Germinal center (tissue), 1 donor: ENCODE data around the gene VPS13A.
"Not testable (repeated sequence)": the region's sequence is repeated elsewhere in the genome, so short reads cannot be mapped to it uniquely, and the experiment has no call there.

Experiments used
- DNase-seq: peaks from one replicate; pipeline ENCODE4 v3.0.0; 2012; ENCODE audit warnings: mixed read lengths, low spot score

The VPS13A gene

DNA sequence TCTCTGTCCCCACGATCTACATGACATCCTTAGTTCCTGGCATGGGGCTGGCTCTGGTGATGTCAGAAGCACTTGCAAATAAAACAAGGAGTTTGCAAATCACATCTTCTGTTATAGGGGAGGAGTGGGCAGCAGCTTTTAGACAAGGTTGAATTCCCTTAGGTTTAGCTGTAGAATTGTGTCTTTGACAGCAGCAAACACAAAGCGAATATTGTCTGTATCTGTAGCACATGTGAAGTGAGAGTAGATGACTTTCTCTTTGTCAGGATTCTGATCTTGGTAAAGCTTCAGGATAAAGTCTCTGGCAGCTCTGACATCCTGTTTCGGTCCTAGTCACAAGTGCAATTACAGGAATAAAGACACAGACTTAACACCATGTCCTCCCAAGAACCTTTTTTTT is 246.5 kb downstream of the VPS13A start:
- DNase-seq = no peak

- DNase-seq = no peak
Measured at GRCh38 chr9:77424993-77425392, 247.7 kb downstream of the VPS13A start.

DNA sequence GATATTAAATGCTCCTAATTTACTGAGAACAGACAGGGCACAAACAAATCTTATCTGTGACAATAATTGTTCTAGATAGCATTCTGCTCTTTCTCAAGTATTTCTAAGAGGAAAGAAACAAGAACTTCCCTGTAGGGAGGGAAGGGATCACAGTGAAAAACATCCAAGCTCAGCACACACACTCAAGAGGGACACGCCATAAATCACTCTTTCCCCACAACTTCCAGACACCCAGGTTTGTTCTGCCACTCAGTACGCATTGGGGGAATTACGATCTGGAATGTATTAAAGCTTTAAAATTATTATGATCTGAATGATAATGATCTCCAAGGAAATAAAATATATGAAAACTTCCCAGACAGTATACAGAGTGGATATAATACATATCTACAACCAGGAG is 249.4 kb downstream of the VPS13A start:
- DNase-seq = no peak

DNA sequence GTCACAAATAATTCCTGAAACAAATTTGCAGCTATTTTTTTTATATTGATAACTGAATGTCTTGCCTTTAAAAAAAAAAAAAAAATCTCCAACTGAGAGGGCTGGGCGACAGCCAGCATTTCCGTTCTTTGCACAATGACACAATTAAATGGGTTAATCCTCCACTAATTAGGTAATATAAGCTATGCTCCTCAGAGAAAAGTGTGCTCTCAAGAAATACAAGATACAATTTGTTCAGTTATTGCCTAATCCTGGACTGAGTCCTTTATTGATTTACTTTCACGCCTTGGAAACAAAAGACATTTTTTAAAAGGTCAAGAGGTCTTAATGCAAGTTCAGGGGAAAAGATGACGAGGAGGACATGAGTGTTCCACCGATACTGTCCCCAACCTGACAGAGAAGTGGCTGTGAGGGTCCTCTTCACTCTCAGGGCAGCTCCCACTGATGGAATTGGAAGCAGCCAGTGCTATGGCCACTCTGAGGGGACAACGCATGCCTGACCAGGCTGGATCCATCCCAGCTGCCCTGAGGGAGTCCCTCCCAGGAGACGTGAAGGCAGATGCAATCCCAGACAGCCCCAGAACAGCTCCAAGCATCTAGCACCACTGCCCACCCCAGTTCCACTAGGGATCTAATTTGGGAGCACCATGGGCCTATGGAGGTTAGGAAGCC is 250.1 kb downstream of the VPS13A start:
- DNase-seq = no peak

- DNase-seq = no peak
Measured at GRCh38 chr9:77429928-77430327, 252.6 kb downstream of the VPS13A start.

- DNase-seq = no peak
Measured at GRCh38 chr9:77432053-77432452, 254.7 kb downstream of the VPS13A start.

GRCh38 chr9:77433675-77434445 is 256.5 kb downstream of the VPS13A start:
- peak; percentile 48 for DNase-seq

DNA sequence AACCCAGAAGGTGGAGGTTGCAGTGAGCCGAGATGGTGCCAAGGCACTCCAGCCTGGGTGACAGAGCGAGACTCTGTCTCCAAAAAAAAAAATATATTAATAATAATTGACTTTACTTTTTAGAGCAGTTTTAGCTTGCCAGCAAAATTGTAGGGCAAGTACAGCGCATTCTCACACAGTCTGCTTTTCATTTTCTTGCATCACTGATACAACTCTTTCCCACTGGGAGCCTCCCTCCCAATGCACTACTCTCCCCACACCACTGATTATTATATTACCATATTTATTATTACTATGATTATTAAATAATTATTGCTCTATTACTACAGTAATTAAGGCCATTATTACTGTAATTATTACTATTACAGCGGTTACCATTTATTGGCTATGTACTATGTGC is 257.9 kb downstream of the VPS13A start:
- no peak for DNase-seq

DNA sequence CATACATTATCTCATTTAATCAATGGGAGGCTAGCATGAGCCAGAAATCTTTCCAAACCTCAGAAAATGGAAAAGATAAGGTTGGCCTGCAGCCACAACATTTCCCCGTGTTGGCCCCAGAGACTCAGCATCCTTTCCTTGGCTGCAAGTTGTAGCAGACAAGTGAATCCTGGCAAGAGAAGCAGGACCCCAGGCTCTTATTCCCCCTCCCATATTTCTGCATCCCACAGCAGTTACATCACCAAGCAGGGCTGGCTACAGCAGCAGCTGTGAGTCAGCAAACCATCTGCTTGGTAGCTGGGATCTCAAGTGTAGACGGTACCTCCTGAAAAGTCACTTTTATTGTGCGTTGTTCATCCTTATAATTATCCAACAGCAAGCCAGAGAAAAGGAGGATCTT is 258.4 kb downstream of the VPS13A start:
- no peak for DNase-seq

DNA sequence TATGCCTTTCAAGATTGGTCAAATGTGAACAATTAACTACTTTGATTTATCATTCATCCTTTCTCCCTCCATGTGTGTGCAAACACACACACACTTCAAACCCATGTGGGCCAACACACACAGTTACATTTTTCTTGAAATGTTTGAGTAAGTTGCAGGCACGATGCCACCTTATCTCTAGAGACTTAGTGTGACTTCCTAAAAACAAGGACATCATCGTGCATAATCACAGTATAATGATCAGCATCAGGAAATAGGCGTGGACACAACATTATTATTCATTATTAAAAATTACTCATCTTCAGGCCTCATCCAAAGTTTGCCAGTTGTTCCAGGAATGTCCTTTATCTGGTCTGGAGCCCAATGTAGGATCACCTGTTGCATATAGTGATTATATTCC is 261.3 kb downstream of the VPS13A start:
- no peak for DNase-seq

GRCh38 chr9:77440057-77440456 is 262.7 kb downstream of the VPS13A start:
- DNase-seq = no peak

GRCh38 chr9:77441124-77441523 is 263.8 kb downstream of the VPS13A start:
- not testable (repeated sequence) for DNase-seq

GRCh38 chr9:77442436-77442835 is 265.1 kb downstream of the VPS13A start:
- DNase-seq = no peak

DNA sequence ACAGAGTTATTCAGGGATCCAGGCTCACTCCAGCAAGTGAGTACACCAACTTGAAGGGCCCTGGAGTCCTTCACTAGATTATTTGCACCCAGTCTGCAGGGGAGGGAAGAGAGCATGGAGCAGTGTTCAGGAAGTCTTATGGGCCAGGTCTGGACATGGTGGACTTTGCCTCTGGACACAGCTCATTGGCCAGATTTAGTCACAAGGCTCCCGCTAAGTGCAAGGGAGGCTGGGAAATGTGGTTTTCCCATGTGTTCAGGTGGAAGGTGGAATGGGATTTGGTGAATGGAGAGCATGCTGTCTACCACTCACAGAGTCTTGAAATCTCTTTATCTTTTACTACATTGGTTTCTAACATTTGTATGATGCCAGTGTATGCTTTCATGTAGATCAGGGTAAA is 270.3 kb downstream of the VPS13A start:
- no peak for DNase-seq

GRCh38 chr9:77449240-77450084 is 272.1 kb downstream of the VPS13A start:
- no peak for DNase-seq

- DNase-seq = no peak
Measured at GRCh38 chr9:77450085-77450475, 272.7 kb downstream of the VPS13A start.

GRCh38 chr9:77451507-77451906 is 274.2 kb downstream of the VPS13A start:
- no peak for DNase-seq

DNA sequence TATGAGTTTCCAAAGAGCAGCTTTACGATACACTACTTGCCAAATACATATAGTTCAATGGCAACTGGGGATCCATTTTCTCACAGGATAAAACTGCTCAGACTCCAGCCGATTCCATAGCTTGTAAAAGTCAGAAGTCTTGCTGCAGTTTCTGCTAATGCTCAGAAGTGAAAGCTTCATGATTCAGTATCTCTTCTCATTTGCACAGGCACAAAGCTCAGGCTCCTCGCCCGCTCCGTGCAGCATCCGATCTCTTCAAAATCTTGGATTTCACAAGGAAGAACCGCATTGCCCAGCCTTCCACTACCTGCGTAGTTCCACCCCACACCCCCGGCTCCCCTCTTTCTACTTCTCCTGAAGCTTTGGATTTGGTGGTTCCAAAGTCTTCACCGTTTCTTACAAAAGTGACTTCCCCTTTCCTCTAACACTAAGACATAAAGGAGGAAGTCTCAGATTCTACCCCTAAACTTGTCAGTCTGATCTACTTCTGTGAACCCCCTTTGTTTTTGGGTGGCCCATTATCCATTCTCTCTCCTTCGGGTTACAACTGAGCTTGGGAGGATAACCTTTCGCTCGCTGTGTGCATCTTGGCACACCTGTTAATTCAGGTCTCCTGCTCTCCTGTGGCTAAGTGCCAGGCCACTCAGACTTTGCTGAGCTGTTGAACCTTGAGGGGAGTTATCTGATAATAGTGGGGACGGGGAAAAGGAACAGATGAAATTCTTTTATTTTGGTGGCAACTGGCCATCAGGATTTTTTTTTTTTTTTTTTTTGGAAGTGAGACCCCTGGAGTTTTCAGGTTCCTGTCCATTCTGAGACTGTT is 276.7 kb downstream of the VPS13A start:
- DNase-seq = no peak

GRCh38 chr9:77454663-77455062 is 277.3 kb downstream of the VPS13A start:
- no peak for DNase-seq

- peak; percentile 24 for DNase-seq
Measured at GRCh38 chr9:77455312-77455927, 278.1 kb downstream of the VPS13A start.

DNA sequence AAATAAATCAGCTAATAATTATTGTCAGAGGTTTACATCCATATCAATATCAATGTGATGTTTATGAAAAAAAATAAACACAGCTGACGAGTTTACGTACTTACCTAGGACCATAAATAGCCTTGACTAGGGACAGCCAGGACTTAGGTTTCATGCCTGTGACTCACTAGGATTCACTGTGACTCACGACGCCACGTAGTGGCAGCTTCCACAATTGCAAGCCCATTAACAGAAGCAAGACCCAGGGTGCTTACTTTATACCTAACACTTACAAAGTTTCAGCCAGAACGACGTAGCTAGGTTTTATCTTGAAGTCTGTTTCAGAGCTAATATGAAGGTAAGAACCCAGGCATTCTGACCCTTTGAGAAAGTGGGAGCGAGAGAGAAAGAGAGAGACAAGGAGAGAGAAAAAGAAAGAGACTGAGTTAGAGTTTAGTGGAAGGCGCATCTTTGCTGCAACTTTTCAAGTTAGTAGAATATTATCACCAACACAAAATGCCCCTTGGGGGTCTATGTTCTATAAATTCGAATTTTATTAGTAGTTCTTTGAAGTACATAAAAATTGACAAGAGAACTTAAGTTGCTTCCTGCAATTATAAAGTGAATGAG is 279.6 kb downstream of the VPS13A start:
- DNase-seq = peak; percentile 63
